ENCODE results near the gene GRID1. TPM values are rescaled to one million over a fixed set of nuclear protein-coding genes. Genes with fewer than 3 reads are reported as not detected.
A peak's percentile ranks its signal among the peaks of the same experiment; 100 is the strongest.

Gene GRID1
- total RNA-seq, 2 donors from 2014 or later: 0.31 to 1.0 TPM

DNA sequence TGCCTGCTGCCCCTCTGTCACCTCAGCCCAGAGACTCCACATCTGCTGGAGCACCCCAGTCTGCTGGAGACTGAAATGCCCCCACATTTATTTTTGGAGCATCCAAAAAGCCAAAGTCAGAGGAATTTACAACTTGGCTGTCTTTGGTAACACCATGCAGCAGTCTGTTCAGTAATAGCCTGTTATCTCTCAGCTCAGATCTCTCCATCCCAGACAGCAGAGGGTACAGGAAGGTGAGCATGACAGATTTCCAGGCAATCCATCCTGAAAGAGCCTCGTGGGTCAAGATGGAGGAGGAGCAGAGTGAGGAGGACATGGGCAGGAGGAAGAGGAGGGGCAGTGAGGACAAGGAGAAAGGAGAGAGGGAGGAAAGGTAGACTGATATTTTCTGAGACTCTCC is 55.9 kb downstream of the GRID1 start:
- intact Hi-C loops (cut with DNase I, micrococcal nuclease): no loop called here
- DNase-seq (no peak), ATAC-seq (no peak)

GRCh38 chr10:86310291-86310690 is 56.3 kb downstream of the GRID1 start:
- DNase-seq (no peak), ATAC-seq (no peak)
- intact Hi-C loops (cut with DNase I, micrococcal nuclease): no loop called here

GRCh38 chr10:86308056-86308455 is 58.5 kb downstream of the GRID1 start:
- DNase-seq (no peak), ATAC-seq (no peak)
- intact Hi-C loops (cut with DNase I, micrococcal nuclease): no loop called here

DNA sequence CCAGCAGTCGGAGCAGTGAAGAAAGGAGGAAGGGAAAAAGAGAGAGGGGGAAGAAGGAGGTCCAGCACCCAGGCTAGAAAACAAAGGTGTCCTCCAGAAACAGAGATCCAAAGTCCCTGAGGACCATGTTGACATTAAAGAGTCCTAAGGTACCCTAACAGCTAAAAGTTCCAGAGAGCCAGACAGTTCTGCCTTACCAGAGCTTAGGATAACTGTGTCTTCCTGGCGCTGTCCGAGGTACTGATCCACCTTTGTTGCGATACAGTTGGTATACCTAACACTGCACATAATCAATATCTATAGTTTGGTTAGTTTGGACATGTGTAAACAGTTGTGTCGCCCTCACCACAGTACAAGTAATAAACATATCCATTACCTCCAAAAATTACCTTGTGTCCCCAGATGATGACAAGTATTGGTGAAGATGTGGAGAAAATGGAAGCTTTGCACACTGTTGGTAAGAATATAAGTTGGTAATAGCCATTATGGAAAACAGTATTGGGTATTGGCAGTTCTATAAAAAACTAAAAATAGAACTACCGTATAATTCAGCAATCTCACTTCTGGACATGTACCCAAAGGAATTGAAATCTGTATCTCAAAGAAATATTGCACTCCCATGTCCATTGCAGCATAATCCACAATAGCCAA is 59.8 kb downstream of the GRID1 start:
- DNase-seq: peak in 1 of 2 donors; percentile 23
- ATAC-seq: no peak
- intact Hi-C loops (cut with DNase I, micrococcal nuclease): no loop called here

- ATAC-seq: no peak
These were observed 61.1 kb downstream of the GRID1 start for GRCh38 chr10:86305521-86305920.

GRCh38 chr10:86304436-86304835 is 62.2 kb downstream of the GRID1 start:
- DNase-seq (no peak), ATAC-seq (no peak)
- intact Hi-C loops (cut with DNase I, micrococcal nuclease): no loop called here

More at GRCh38 chr10:86305521-86305920, 61.1 kb downstream of the GRID1 start:
- intact Hi-C loops (cut with DNase I, micrococcal nuclease): no loop called here
- DNase-seq: no peak

GRCh38 chr10:86303626-86304025 is 63.0 kb downstream of the GRID1 start:
- intact Hi-C loops (cut with DNase I, micrococcal nuclease): no loop called here
- DNase-seq: no peak
- no peak for ATAC-seq

DNA sequence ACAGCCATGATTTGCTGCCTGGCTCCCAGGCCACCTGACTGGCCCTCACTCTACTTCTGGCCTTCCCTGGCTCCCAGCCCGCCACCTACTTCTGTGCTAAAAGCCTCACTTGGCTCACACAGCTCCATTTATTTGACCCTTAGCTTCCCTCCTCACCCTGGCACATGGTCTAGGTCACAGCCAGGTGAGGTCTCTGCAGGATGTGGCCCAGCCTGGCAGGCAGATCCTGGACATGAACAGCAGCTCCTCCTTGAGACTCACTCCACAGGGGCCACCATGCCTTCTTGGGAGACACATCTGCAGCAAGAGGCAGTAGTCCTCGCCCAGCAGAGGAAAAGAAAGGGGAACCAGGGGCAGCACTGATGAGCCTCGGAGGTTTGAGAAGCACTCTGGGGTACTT is 64.6 kb downstream of the GRID1 start:
- no peak for ATAC-seq
- intact Hi-C loops (cut with DNase I, micrococcal nuclease): no loop called here
- DNase-seq: peak in 1 of 2 donors; percentile 14

GRCh38 chr10:86300931-86301830 is 65.4 kb downstream of the GRID1 start:
- intact Hi-C loops (cut with DNase I, micrococcal nuclease): no loop called here
- DNase-seq (no peak), ATAC-seq (no peak)

GRCh38 chr10:86300399-86300925 is 66.1 kb downstream of the GRID1 start:
- ATAC-seq (no peak), DNase-seq (no peak)
- intact Hi-C loops (cut with DNase I, micrococcal nuclease): no loop called here

- no peak for DNase-seq
- intact Hi-C loops (cut with DNase I, micrococcal nuclease): no loop called here
These were observed 67.0 kb downstream of the GRID1 start for GRCh38 chr10:86299562-86299961.

DNA sequence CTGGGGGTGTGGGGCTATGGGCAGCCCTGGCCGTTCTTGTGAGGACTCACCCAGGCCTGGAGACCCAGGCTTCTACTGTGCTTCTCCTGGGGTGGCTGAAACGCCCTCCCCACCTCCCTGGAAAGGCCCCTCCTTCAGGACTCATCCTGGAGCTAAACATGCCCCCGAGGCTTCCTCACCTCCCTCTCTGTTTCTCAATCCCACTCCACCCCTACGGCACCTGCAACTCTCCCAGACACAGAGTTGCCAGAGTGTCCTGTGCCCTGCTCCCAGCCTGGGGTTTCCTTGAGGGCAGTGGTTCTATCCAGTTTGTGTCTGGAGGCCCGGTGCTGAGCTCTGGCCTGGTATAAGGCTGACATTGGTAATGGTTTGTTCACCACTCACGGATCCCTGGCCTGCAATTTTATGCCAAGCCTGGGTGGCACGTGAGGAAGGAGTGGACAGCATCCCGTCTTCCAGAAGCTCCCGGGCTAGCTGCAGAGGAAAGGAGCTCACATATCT is 68.0 kb downstream of the GRID1 start:
- ATAC-seq (no peak), DNase-seq (no peak)
- intact Hi-C loops (cut with DNase I, micrococcal nuclease): no loop called here

More at GRCh38 chr10:86299562-86299961, 67.0 kb downstream of the GRID1 start:
- no peak for ATAC-seq

DNA sequence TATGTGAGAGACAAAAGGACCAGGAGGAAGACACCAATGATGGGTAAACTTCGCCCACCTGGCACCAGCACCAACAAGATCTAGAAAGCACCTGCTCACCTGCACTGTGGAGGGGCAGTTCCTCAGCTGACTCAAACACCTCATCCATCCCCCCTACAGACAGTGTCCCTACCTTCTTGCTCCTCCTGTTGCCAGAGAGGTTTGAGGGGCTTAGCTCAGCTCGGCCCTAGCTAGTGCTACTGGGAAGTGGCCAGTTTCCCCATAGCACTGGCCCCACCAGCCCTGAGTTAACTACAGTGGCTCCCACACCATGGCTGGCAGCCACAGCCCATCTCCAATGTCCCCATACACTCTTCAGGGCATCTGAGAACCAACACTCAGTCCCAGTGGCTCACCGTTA is 70.8 kb downstream of the GRID1 start:
- ATAC-seq (no peak), DNase-seq (no peak)
- intact Hi-C loops (cut with DNase I, micrococcal nuclease): no loop called here

- ATAC-seq (no peak), DNase-seq (no peak)
- intact Hi-C loops (cut with DNase I, micrococcal nuclease): no loop called here
These were observed 71.2 kb downstream of the GRID1 start for GRCh38 chr10:86295351-86295750.

- ATAC-seq (no peak), DNase-seq (no peak)
- intact Hi-C loops (cut with DNase I, micrococcal nuclease): no loop called here
These were observed 72.0 kb downstream of the GRID1 start for GRCh38 chr10:86294346-86295265.

GRCh38 chr10:86293396-86293791 is 73.2 kb downstream of the GRID1 start:
- no peak for DNase-seq
- intact Hi-C loops (cut with DNase I, micrococcal nuclease): no loop called here
- ATAC-seq: no peak

- DNase-seq (no peak), ATAC-seq (no peak)
- intact Hi-C loops (cut with DNase I, micrococcal nuclease): no loop called here
These were observed 73.9 kb downstream of the GRID1 start for GRCh38 chr10:86292462-86293395.
